NCI-H526 (cell line): ENCODE results near the gene CYB5R3.
"Not testable (repeated sequence)": the region's sequence is repeated elsewhere in the genome, so short reads cannot be mapped to it uniquely, and the experiment has no call there.

ENCODE experiments used
- DNase-seq, 2 experiments: peaks; one replicate each; lab custom pipeline; 2025; lab: John Stamatoyannopoulos, UW

Gene CYB5R3

GRCh38 chr22:42678894-42679293, 29.7 kb upstream of the CYB5R3 start:
- DNase-seq, result no peak

GRCh38 chr22:42677936-42678335, 28.7 kb upstream of the CYB5R3 start:
- not testable (repeated sequence) for DNase-seq

- DNase-seq, result no peak
These were observed 26.9 kb upstream of the CYB5R3 start for GRCh38 chr22:42676059-42676607.

- DNase-seq, result peak in 1 of 2 experiments; percentile 18
These were observed 24.8 kb upstream of the CYB5R3 start for GRCh38 chr22:42673898-42674401.

GRCh38 chr22:42673071-42673470, 23.9 kb upstream of the CYB5R3 start:
- DNase-seq, result not testable (repeated sequence)

- no peak for DNase-seq
These were observed 21.9 kb upstream of the CYB5R3 start for GRCh38 chr22:42670921-42671709.

GRCh38 chr22:42670046-42670445, 20.9 kb upstream of the CYB5R3 start:
- no peak for DNase-seq

- DNase-seq, result not testable (repeated sequence)
These were observed 17.2 kb upstream of the CYB5R3 start for GRCh38 chr22:42666393-42666792.

GRCh38 chr22:42664976-42665831, 16.0 kb upstream of the CYB5R3 start:
- peak; percentile 70 to 78 for DNase-seq

- DNase-seq, result peak in 1 of 2 experiments; percentile 67
These were observed 13.0 kb upstream of the CYB5R3 start for GRCh38 chr22:42661985-42662831.

- no peak for DNase-seq
These were observed 7.4 kb upstream of the CYB5R3 start for GRCh38 chr22:42656578-42656977.

- peak; percentile 96 to 97 for DNase-seq
These were observed 6.5 kb upstream of the CYB5R3 start for GRCh38 chr22:42655693-42656092.

- DNase-seq, result no peak
These were observed 5.4 kb upstream of the CYB5R3 start for GRCh38 chr22:42654436-42655073.

GRCh38 chr22:42653999-42654398, 4.8 kb upstream of the CYB5R3 start:
- DNase-seq, result no peak

- no peak for DNase-seq
These were observed 1.9 kb upstream of the CYB5R3 start for GRCh38 chr22:42651134-42651533.

GRCh38 chr22:42648368-42649245, 585 bp downstream of the CYB5R3 start:
- DNase-seq, result no peak

GRCh38 chr22:42648017-42648367, 1.2 kb downstream of the CYB5R3 start:
- DNase-seq, result no peak

GRCh38 chr22:42646569-42647525, 2.3 kb downstream of the CYB5R3 start:
- DNase-seq, result no peak
